Stomach smooth muscle (tissue), 2 donors: ENCODE data around the gene ZNF410.
"Not testable (repeated sequence)": the region's sequence is repeated elsewhere in the genome, so short reads cannot be mapped to it uniquely, and the experiment has no call there.

Experiments used
- H3K27ac ChIP-seq: one replicate; pipeline ENCODE4 v1.7.0; 2013; ENCODE audit warnings: mild to moderate bottlenecking, low read length, inconsistent platforms
- H3K27me3 ChIP-seq, 2 donors: one replicate each; pipeline ENCODE4 v1.7.0; 2013; ENCODE audit warnings: low read length in 2 of 2; ENCODE audit not compliant: insufficient read depth in 2 of 2, control insufficient read depth in 1 of 2
- H3K36me3 ChIP-seq, 2 donors: one replicate each; pipeline ENCODE4 v1.7.0; 2013; ENCODE audit warnings: low read length in 2 of 2; ENCODE audit not compliant: control insufficient read depth in 2 of 2, insufficient read depth in 2 of 2
- H3K4me1 ChIP-seq: one replicate; pipeline ENCODE4 v1.7.0; 2013; ENCODE audit warnings: low read length; ENCODE audit not compliant: control insufficient read depth, insufficient read depth
- H3K4me3 ChIP-seq, 2 donors: one replicate each; pipeline ENCODE4 v1.7.0; 2013; ENCODE audit warnings: low read length in 2 of 2
- H3K9ac ChIP-seq, 2 donors: one replicate each; pipeline ENCODE4 v1.7.0; 2013; ENCODE audit warnings: low read length in 2 of 2, mild to moderate bottlenecking in 1 of 2
- H3K9me3 ChIP-seq, 2 donors: one replicate each; pipeline ENCODE4 v1.7.0; 2013; ENCODE audit warnings: low read length in 2 of 2; ENCODE audit not compliant: control insufficient read depth in 2 of 2
- donor health status: healthy.
- donor health status: Pancreatic carcinoma.

The ZNF410 gene

GRCh38 chr14:73862480-73862879 is 24.2 kb upstream of the ZNF410 start:
- Histone ChIP-seq H3K9ac (no peak overlapping the region), H3K9me3 (no peaks in the 10 kb centered on the region), H3K4me1 (no peaks in the 10 kb centered on the region), H3K27me3 (no peaks in the 10 kb centered on the region), H3K4me3 (no peak overlapping the region), H3K36me3 (peaks cover 6 to 15% of the 10 kb centered on the region in 2 donors), H3K27ac (no peak overlapping the region)

- Histone ChIP-seq H3K36me3 (peaks cover 6 to 15% of the 10 kb centered on the region in 2 donors), H3K9me3 (no peaks in the 10 kb centered on the region), H3K4me1 (no peaks in the 10 kb centered on the region), H3K9ac (no peak overlapping the region), H3K27ac (no peak overlapping the region), H3K4me3 (no peak overlapping the region), H3K27me3 (no peaks in the 10 kb centered on the region)
Measured at GRCh38 chr14:73863209-73863608, 23.4 kb upstream of the ZNF410 start.

- Histone ChIP-seq H3K27me3 (no peaks in the 10 kb centered on the region), H3K9me3 (no peaks in the 10 kb centered on the region), H3K36me3 (peaks cover 6 to 15% of the 10 kb centered on the region in 2 donors), H3K9ac (no peak overlapping the region), H3K4me3 (no peak overlapping the region), H3K4me1 (no peaks in the 10 kb centered on the region), H3K27ac (no peak overlapping the region)
Measured at GRCh38 chr14:73865534-73866113, 21.0 kb upstream of the ZNF410 start.

- H3K36me3 ChIP-seq, H3K27me3 ChIP-seq, H3K27ac ChIP-seq, H3K9ac ChIP-seq, H3K4me1 ChIP-seq, H3K4me3 ChIP-seq, H3K9me3 ChIP-seq: not testable (repeated sequence)
Measured at GRCh38 chr14:73869754-73870153, 16.9 kb upstream of the ZNF410 start.

- no peaks in the 10 kb centered on the region for H3K36me3 ChIP-seq
- H3K27me3 ChIP-seq, result no peaks in the 10 kb centered on the region
- H3K9me3 ChIP-seq, result no peaks in the 10 kb centered on the region
- no peak overlapping the region for H3K27ac ChIP-seq
- no peak overlapping the region for H3K4me3 ChIP-seq
- H3K9ac ChIP-seq, result no peak overlapping the region
- H3K4me1 ChIP-seq, result no peaks in the 10 kb centered on the region
Measured at GRCh38 chr14:73870525-73871235, 16.0 kb upstream of the ZNF410 start.

- Histone ChIP-seq H3K9ac (no peak overlapping the region), H3K4me3 (no peak overlapping the region), H3K36me3 (no peaks in the 10 kb centered on the region), H3K9me3 (no peaks in the 10 kb centered on the region), H3K4me1 (no peaks in the 10 kb centered on the region), H3K27ac (no peak overlapping the region), H3K27me3 (no peaks in the 10 kb centered on the region)
Measured at GRCh38 chr14:73873660-73874059, 13.0 kb upstream of the ZNF410 start.

GRCh38 chr14:73877790-73878189 is 8.9 kb upstream of the ZNF410 start:
- peaks cover 0 to 2% of the 10 kb centered on the region in 2 donors for H3K36me3 ChIP-seq

DNA sequence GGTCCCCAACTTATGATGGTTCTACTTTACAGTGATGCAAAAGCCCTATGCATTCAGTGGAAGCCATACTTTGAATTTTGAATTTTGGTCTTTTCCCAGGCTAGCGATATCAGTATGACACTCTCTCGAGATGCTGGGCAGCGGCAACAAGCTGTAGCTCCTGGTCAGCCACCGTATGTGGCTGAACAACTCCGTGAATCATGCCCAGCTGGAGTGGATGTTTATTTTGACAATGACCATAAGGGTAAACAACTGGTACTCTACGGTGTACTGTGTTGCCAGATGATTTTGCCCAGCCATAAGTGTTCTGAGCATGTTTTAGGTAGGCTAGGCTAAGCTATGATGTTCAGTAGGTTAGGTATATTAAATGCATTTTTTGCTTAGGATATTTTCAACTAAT is 8.2 kb upstream of the ZNF410 start:
- H3K27ac ChIP-seq, result no peak overlapping the region
- H3K9ac ChIP-seq, result no peak overlapping the region
- no peaks in the 10 kb centered on the region for H3K9me3 ChIP-seq
- H3K27me3 ChIP-seq, result no peaks in the 10 kb centered on the region
- H3K36me3 ChIP-seq, result peaks cover 0 to 2% of the 10 kb centered on the region in 2 donors
- H3K4me1 ChIP-seq, result no peaks in the 10 kb centered on the region
- H3K4me3 ChIP-seq, result no peak overlapping the region

More at GRCh38 chr14:73877790-73878189, 8.9 kb upstream of the ZNF410 start:
- Histone ChIP-seq H3K9ac (no peak overlapping the region), H3K9me3 (no peaks in the 10 kb centered on the region), H3K4me1 (no peaks in the 10 kb centered on the region), H3K27ac (no peak overlapping the region), H3K27me3 (no peaks in the 10 kb centered on the region), H3K4me3 (no peak overlapping the region)

- Histone ChIP-seq H3K36me3 (peaks cover 0 to 2% of the 10 kb centered on the region in 2 donors), H3K27ac (no peak overlapping the region), H3K9me3 (no peaks in the 10 kb centered on the region), H3K9ac (no peak overlapping the region), H3K27me3 (no peaks in the 10 kb centered on the region), H3K4me3 (no peak overlapping the region), H3K4me1 (no peaks in the 10 kb centered on the region)
Measured at GRCh38 chr14:73879027-73879426, 7.6 kb upstream of the ZNF410 start.

GRCh38 chr14:73884438-73885190 is 2.0 kb upstream of the ZNF410 start:
- H3K4me3 ChIP-seq, result no peak overlapping the region
- peaks cover 0 to 2% of the 10 kb centered on the region in 2 donors for H3K36me3 ChIP-seq
- no peaks in the 10 kb centered on the region for H3K9me3 ChIP-seq
- H3K27ac ChIP-seq, result no peak overlapping the region
- H3K9ac ChIP-seq, result no peak overlapping the region
- H3K4me1 ChIP-seq, result peaks cover 2% of the 10 kb centered on the region
- no peaks in the 10 kb centered on the region for H3K27me3 ChIP-seq

GRCh38 chr14:73887318-73887616 is 608 bp downstream of the ZNF410 start:
- peaks cover 2 to 3% of the 10 kb centered on the region in 2 donors for H3K36me3 ChIP-seq
- peak overlapping the region; percentile 87 to 92 for H3K4me3 ChIP-seq
- peaks cover 2% of the 10 kb centered on the region for H3K4me1 ChIP-seq

More at GRCh38 chr14:73887318-73887616, 608 bp downstream of the ZNF410 start:
- peak overlapping the region; percentile 96 to 99 for H3K9ac ChIP-seq
- no peaks in the 10 kb centered on the region for H3K9me3 ChIP-seq
- peak overlapping the region; percentile 97 for H3K27ac ChIP-seq
- H3K27me3 ChIP-seq, result no peaks in the 10 kb centered on the region
